Endothelial cell of umbilical vein (primary cell): ENCODE measurements around the gene ACOT7.

Source experiments
- EZH2 ChIP-seq: IDR thresholded peaks from 2 replicates; pipeline ENCODE4 v1.6.1; 2012; ENCODE audit warnings: borderline replicate concordance, low read depth, mild to moderate bottlenecking, moderate library complexity, low read length, inconsistent platforms; ENCODE audit not compliant: severe bottlenecking
- POLR2A ChIP-seq: IDR thresholded peaks from 2 replicates; pipeline ENCODE4 v1.6.1; 2012; ENCODE audit warnings: low read depth, mild to moderate bottlenecking, control low read depth, low read length
- POLR2AphosphoS5 ChIP-seq: IDR thresholded peaks from 2 replicates; pipeline ENCODE4 v1.6.1; 2012; ENCODE audit warnings: low read depth, mild to moderate bottlenecking, control low read depth, low read length, moderate library complexity; ENCODE audit not compliant: insufficient read depth
- TF ChIP-seq, protein P1 (sequence below), 2 donors: IDR thresholded peaks; 1 replicate in 1 of 2; 2 replicates in 1 of 2; pipeline ENCODE4 v1.5.1; 2011; ENCODE audit warnings: low read length in 2 of 2, mild to moderate bottlenecking in 2 of 2, moderate library complexity in 2 of 2, control low read depth in 1 of 2, inconsistent platforms in 1 of 2, low read depth in 1 of 2; ENCODE audit not compliant: insufficient read depth in 1 of 2; ENCODE audit errors: extremely low read depth in 1 of 2
- TF ChIP-seq, protein P2 (sequence below): IDR thresholded peaks from 2 replicates; pipeline ENCODE4 v1.6.1; 2011; ENCODE audit not compliant: insufficient read depth, insufficient read length

DNA sequence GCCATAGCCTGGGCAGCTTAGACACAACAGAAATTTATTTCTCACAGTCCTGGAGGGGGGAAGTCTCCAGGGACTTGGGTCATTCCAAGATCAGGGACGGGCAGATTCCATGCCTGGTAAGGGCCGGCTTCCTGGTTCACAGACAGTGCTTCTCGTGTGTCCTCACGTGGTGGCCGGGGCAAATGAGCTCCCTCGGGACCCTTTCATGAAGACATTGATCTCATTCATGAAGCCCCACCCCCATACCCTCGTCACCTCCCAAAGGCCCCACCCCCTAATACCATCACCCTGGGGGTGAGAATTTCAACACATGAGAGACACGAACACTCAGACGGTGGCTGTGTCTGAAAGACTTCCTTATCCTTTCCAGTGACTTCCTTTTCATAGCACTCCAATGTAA lies 51.5 kb downstream of the ACOT7 start:
- no peak for TF ChIP-seq POLR2A
- TF ChIP-seq EZH2, result no peak
- TF ChIP-seq, protein P1, sequence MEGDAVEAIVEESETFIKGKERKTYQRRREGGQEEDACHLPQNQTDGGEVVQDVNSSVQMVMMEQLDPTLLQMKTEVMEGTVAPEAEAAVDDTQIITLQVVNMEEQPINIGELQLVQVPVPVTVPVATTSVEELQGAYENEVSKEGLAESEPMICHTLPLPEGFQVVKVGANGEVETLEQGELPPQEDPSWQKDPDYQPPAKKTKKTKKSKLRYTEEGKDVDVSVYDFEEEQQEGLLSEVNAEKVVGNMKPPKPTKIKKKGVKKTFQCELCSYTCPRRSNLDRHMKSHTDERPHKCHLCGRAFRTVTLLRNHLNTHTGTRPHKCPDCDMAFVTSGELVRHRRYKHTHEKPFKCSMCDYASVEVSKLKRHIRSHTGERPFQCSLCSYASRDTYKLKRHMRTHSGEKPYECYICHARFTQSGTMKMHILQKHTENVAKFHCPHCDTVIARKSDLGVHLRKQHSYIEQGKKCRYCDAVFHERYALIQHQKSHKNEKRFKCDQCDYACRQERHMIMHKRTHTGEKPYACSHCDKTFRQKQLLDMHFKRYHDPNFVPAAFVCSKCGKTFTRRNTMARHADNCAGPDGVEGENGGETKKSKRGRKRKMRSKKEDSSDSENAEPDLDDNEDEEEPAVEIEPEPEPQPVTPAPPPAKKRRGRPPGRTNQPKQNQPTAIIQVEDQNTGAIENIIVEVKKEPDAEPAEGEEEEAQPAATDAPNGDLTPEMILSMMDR (IDR thresholded peaks at IDR 0.05; ENCODE audit: extremely low read depth in 1 of 2, insufficient read depth in 1 of 2, low read depth in 1 of 2, low read length in 2 of 2), result no peak
- TF ChIP-seq POLR2AphosphoS5, result no peak
- TF ChIP-seq, protein P2, sequence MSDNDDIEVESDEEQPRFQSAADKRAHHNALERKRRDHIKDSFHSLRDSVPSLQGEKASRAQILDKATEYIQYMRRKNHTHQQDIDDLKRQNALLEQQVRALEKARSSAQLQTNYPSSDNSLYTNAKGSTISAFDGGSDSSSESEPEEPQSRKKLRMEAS, result no peak
